GM12874 (cell line): ENCODE results near the gene TTLL3.

Source experiments
- TF ChIP-seq, protein P1 (sequence below): IDR thresholded peaks from 2 replicates; pipeline ENCODE4 v1.5.1; 2011; ENCODE audit warnings: low read depth, mild to moderate bottlenecking, control low read depth, low read length, moderate library complexity; ENCODE audit not compliant: insufficient read depth

TTLL3 gene

DNA sequence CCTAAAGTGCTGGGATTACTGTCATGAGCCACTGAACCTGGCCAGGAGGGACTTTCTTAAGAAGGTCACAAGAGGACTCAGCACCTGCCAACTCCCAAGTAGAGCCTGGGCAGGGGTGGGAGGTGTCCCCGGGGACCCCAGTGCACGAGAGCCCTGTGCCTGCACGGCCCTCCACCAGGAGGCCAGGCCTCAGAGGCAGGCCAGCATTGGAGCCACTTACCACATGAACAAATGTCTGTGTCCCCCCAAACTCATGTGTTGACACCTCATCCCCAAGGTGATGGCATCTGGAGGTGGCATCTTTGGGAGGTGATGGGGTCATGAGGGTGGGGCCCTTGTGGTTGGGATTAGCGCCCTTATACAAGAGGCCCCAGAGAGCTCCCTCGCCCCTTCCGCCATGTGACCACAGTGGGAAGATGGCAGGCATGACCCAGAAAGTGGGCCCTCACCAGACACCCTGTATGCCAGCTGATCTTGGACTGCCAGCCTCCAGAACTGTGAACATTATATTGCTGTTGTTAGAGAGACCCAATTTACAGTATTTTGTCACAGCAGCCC lies 36.9 kb downstream of the TTLL3 start:
- TF ChIP-seq, protein P1, sequence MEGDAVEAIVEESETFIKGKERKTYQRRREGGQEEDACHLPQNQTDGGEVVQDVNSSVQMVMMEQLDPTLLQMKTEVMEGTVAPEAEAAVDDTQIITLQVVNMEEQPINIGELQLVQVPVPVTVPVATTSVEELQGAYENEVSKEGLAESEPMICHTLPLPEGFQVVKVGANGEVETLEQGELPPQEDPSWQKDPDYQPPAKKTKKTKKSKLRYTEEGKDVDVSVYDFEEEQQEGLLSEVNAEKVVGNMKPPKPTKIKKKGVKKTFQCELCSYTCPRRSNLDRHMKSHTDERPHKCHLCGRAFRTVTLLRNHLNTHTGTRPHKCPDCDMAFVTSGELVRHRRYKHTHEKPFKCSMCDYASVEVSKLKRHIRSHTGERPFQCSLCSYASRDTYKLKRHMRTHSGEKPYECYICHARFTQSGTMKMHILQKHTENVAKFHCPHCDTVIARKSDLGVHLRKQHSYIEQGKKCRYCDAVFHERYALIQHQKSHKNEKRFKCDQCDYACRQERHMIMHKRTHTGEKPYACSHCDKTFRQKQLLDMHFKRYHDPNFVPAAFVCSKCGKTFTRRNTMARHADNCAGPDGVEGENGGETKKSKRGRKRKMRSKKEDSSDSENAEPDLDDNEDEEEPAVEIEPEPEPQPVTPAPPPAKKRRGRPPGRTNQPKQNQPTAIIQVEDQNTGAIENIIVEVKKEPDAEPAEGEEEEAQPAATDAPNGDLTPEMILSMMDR, result no peak

DNA sequence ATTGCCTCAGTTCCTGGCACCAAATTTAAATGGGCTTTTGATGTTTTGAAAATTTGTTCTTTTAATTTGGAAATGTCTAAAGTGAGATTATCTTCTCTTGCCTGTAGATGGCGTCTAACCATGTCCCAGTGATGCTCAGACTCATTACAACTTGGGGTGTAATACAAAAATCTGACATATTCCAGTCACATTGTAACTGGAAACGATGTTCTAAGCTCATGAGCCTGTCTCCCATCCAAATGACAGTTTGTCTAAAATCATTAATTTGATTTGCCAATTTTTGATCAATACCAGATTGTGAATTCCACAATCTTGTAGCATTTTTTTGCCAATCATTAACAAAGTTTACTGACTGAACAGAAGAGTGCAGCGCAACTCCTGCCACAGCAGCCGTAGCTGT lies 38.8 kb downstream of the TTLL3 start:
- TF ChIP-seq, protein P1, result peak; percentile 36; the same call in 1 of the 2 replicates

DNA sequence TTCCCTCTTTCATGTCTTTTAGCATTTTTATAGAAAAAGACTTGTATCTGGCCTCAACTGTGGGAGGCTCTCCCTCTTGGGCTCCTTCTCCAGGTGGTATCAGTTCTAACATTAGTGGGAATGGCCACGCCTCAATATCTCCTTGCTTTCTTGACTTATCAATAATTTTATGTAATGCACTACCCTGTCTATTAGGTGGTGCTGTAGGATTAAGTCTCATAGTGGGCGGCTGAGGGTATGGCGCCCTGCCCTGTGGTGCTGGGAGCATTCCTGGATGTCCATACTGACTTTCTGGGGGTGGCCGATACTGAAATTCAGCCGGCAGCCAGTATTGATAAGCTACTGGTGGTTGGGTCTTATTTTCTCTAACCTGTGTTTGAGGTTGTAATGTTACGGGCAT lies 42.5 kb downstream of the TTLL3 start:
- TF ChIP-seq, protein P1, result no peak

DNA sequence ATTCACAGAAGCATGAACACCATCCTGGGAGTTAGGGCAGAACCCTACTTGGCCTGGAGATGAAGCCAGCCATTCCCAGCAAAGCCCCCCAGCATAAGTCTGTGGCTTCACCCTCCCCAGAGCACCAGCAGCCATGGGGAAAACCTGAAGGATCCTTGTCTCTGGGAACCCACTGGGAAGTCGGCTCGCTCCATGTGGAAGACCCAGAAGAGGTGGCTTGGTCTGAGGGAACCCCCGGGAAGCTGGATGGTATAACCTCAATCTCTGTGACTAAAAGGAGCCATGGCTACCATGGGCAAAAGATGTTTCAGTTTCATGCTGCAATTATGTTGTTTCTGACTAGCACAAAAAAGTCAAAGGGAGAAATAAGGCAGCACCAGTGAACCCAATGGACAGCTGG lies 45.5 kb downstream of the TTLL3 start:
- TF ChIP-seq, protein P1, result no peak

DNA sequence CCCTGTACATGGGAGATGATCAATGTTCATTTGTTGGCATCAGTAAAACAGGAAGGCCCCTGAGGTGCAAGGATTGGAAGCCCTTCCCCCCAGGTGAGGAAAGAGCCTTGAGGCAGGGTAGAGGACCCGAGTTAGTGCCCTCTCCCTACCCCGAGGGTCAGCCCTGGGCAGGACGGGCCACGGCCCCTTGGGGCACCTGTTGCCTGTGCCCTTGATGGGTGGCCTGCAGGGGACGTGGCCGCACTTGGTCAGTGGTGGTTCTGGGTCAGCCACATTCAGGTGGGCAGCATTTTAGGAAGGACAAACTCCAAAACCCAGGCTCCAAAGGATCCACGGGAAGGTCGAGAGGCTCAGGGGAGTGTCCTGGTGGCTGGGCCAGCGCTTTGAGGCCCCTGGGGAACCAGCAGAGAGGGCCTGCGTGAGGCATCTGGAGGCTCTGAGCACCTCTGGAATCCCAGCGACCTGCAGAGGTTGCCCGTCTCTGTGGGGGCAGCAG lies 49.5 kb downstream of the TTLL3 start:
- TF ChIP-seq, protein P1, result no peak

DNA sequence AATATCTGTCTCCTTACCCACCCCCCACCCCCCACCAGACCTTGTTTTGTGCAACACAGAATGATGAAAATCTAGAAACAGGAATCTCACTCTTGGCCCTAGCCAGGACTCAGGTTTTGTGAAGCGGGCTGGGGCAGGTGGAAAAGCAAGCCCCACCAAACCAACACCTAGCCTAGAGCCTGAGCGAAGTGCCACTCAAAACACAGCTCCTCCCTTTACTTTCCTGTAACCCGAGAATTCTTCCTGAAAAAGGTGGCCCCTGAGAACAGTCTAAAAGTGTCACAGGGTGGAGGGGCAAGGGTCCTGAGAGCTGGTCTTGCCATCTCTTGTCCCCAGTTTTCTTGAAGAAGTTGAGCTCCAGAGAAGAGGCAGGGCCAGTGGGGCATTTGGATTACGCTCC lies 51.1 kb downstream of the TTLL3 start:
- TF ChIP-seq, protein P1, result no peak

DNA sequence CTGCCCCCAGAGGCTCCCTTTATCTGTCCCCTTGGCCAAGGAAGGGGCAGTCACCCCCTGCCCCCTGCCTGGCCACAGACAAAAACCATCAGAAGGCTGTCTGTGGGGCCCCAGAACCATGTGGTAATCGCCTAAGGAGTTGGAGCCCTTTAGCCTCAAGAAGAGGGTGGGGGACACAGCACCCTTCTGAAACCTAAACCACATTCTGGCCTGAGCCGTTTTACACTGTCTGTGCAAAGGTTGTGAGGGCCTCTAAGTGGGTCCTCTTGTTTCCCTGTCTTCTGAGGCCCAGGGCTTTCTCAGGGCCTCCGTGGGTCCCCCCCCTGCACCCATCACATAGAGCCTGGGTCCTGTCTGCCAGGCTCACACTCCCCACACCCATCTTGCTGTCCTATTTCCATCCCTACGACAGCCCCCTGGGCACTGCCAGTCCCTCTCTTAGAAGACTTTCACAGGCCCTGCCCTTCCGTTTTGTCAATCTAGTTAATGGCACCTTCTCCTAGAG lies 51.6 kb downstream of the TTLL3 start:
- TF ChIP-seq, protein P1, result no peak
